Esophagus muscularis mucosa (tissue), 4 donors: ENCODE measurements around the gene CATSPERD.

Experiments used
- CTCF ChIP-seq, 3 experiments: fragments of 200-600 bp in 2 of 3; fragments of 450-650 bp in 1 of 3; sonication (generic) in 2 of 3; IDR thresholded peaks; one replicate each; pipeline ENCODE4 v1.5.1; 2017 to 2019; ENCODE audit warnings: antibody characterized with exemption in 3 of 3, mild to moderate bottlenecking in 2 of 3, moderate library complexity in 1 of 3
- EP300 ChIP-seq: sonication (generic); formaldehyde crosslinking; IDR thresholded peaks from one replicate; pipeline ENCODE4 v1.6.1; 2017; ENCODE audit warnings: antibody characterized with exemption
- POLR2A ChIP-seq: fragments of 450-650 bp; IDR thresholded peaks from one replicate; pipeline ENCODE4 v1.6.1; 2017; ENCODE audit warnings: antibody characterized with exemption, moderate library complexity, mild to moderate bottlenecking, low read depth
- POLR2AphosphoS5 ChIP-seq, 2 donors: sonication (generic); formaldehyde crosslinking; IDR thresholded peaks; one replicate each; pipeline ENCODE4 v1.6.1; 2017; ENCODE audit warnings: antibody characterized with exemption in 2 of 2

GRCh38 chr19:5767949-5768348, 47.5 kb downstream of the CATSPERD start:
- no peak for TF ChIP-seq POLR2A
- TF ChIP-seq CTCF (IDR thresholded peaks at IDR 0.05) = no peak
- TF ChIP-seq POLR2AphosphoS5 (IDR thresholded peaks at IDR 0.05) = no peak
- no peak for TF ChIP-seq EP300
